Measurements from ENCODE around the gene GIMAP6.
"Not testable (repeated sequence)": the region's sequence is repeated elsewhere in the genome, so short reads cannot be mapped to it uniquely, and the experiment has no call there.

- TF ChIP-seq CTCF (IDR thresholded peaks at IDR 0.05); ZNF121 (CRISPR knock-in tag; IDR thresholded peaks at IDR 0.05); USF1 (CRISPR knock-in tag; IDR thresholded peaks at IDR 0.05); ATF2 (CRISPR knock-in tag; IDR thresholded peaks at IDR 0.05; ENCODE audit: borderline replicate concordance, low read depth); ZNF317 (CRISPR knock-in tag; IDR thresholded peaks at IDR 0.05; ENCODE audit: borderline replicate concordance, low read depth); SP1 (CRISPR knock-in tag; conservative IDR thresholded peaks at IDR 0.05); ERG (CRISPR knock-in tag; IDR thresholded peaks at IDR 0.05); IRF1 (CRISPR knock-in tag; IDR thresholded peaks at IDR 0.05); FOXP4 (CRISPR knock-in tag; IDR thresholded peaks at IDR 0.05); E2F5 (CRISPR knock-in tag; IDR thresholded peaks at IDR 0.05); FOXJ3 (CRISPR knock-in tag; IDR thresholded peaks at IDR 0.05; ENCODE audit: borderline replicate concordance); ATF6 (CRISPR knock-in tag; IDR thresholded peaks at IDR 0.05); ZNF232 (CRISPR knock-in tag; IDR thresholded peaks at IDR 0.05); CREB1 (CRISPR knock-in tag; IDR thresholded peaks at IDR 0.05): not testable (repeated sequence)
Measured at GRCh38 chr7:150671798-150672585, 39.8 kb upstream of the GIMAP6 start.
